RKO (cell line): Measurements from ENCODE around the gene RIPK4.

Experiments used
- DNase-seq: peaks from one replicate; pipeline ENCODE4 v3.0.0-alpha.2; 2016; ENCODE audit warnings: low spot score

The RIPK4 gene

GRCh38 chr21:41753006-41753898 lies 13.6 kb downstream of the RIPK4 start:
- DNase-seq, result no peak

- DNase-seq, result peak; percentile 80
Measured at GRCh38 chr21:41752231-41752681, 14.6 kb downstream of the RIPK4 start.

DNA sequence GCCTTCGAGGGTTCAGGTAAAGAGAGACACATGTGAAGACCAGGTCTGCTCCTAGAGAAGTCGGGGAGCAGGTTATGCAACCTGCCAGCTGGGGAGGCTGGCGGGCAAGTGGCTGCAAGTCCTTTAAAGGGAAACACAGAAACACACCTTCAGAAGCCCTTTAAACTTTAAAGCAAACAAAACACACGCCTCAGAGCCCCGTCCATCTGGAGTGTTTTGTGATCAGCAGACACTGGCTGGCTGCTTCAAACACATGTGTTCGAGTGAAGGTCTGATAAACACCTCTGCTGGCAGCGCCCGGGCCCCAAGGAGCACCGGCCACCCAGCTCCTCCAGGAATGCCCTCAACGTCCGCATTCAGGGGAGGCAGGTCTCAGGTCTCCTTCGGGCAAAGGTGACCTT lies 15.2 kb downstream of the RIPK4 start:
- DNase-seq, result no peak

GRCh38 chr21:41750532-41751151 lies 16.2 kb downstream of the RIPK4 start:
- DNase-seq, result peak; percentile 8

DNA sequence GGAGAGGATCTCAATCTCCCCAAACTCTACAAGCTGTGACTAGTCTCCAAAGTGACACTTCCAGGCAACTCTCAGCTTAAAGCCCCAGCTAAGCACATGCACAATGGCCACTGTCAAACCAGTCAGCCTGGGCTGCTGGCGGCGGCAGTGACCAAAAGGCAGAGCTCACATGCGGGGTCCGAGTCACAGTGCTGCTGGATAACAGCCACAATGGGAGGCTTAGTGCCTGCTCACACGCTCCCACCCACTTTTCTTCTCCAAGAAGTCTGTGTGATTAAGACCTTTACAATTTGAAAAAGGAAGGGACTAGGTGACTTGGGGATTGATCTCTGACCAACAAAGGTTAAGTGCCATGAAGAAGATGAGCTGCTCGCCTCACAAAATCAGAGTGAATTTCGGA lies 16.8 kb downstream of the RIPK4 start:
- no peak for DNase-seq

DNA sequence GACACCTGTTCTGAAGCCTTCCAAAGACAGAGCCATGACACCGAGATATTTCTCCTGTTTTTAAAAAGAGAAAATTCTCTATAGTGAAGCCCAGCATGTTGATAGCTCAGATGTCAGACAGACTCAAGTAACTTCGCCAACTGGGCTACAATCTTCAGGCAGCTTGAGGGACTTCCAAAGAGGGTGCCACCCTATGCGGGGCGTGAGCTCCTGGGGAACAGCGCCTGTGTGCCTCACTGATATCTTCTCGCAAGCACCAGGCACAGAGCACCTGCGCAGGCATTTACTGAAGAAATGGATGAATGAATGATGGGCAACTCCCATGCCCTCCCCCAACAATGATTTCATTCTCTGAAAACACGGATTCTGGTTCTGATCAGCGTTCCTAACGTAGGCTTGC lies 17.6 kb downstream of the RIPK4 start:
- no peak for DNase-seq

DNA sequence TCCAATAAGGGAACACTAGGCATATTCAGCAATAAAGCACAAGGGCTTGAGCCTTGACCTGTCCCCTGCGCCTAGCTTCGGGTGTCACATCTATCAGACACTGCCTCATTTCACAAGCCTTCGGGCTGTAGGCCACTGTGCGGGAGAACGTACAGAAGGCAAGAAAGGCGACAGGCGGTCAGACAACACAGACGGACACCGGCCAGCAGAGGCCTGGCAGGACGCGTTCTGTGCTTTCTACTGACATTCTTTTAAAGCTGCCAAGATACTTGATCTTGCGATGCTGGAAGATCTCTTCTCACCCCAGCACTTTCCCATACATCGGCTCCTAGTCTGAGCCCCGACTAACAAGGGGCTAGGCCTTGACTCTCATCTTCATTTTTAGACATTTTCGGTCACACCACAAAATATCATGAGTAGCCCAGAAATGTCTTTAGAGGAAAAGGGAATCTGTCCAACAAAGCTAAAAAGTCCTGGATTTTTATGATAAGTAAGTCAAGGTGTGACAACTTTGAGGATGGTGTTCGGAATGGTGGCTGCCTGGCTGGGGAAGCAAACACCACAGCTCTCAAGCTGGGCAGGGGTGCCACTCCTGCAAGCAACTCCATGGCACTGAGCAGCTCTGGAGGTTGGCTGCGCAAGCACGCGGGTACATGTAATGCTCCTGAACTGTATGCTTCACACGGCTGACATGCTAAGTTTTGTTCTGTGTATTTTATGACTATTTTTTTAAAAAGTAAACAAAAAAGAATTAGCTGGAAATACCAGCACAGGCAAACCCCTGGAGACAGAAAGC lies 18.7 kb downstream of the RIPK4 start:
- DNase-seq, result no peak

GRCh38 chr21:41746744-41747006 lies 20.2 kb downstream of the RIPK4 start:
- DNase-seq, result no peak

DNA sequence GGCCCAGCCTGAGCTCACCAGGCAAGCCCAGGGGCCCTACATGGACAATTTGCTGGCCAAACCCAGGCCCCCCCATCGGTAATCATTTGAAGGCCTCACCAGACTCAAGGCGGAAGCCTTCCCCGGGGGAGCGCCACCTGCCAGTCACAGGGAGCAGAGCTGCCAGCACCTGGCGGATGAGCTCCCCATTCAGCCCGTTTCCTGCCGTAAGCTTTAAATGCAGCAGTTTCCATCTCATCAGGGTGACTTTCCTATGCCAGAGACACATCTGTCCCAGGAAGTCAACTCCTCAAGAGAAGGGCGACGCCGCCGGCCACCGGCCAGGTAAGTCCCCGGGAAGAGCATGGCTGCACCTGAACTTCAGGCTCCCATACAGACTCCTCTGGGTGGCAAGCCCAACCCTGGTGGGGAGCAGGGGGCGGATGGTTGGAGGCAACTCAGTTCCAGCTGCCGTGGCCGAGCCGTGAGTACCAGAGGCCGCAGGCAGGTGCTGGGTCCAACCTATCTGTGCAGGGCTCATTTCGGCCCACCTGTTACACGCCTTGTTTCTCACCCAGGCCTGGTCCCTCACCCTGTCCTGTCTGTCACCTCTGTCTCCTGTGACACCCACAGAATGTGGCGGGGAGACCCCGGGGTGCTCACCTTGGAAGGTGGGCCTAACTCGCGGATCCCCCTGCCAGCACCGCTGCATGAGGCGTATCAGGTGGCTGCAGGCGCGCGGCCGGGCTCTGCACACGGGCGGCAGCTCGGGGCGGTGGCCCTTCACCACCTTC lies 20.7 kb downstream of the RIPK4 start:
- DNase-seq, result no peak

DNA sequence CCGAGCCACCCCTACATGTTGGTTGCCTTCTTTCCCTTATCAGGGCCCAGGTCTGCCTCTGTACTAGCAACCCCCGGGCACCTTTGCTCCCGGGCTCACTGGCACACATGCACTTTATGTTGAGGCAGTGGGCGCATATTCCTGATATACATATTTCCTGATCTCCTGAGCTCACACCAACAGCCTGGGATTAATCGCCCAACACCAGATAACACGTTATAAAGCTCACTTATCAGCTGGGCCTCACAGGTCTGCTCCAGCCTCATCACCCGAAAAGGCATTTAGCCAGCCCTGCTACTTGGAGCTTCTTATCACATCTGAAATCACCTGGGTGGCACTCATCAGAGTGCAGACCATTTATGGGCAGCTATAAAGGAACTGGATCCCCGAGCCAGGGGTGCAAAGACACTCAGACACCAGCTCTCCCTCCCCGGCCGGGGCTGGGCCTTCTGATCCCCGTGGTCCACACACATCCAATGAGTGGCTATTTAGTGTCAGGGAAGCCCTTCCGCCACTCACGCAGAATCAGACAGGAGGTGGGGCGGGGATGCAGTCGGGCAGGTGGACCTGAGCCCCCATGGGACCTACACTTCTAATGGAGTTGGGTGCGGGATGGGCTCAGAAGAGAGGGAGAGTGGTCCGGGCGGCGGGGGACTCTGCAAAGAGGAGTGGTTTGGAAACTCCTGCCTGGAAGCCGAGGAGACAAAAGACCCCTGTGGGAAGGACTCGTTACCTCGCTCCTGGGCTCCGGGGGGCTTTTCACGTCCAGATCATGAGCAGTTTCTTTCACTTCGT lies 21.6 kb downstream of the RIPK4 start:
- DNase-seq, result no peak

- no peak for DNase-seq
Measured at GRCh38 chr21:41744028-41744930, 22.6 kb downstream of the RIPK4 start.

- DNase-seq, result no peak
Measured at GRCh38 chr21:41743321-41744027, 23.4 kb downstream of the RIPK4 start.

DNA sequence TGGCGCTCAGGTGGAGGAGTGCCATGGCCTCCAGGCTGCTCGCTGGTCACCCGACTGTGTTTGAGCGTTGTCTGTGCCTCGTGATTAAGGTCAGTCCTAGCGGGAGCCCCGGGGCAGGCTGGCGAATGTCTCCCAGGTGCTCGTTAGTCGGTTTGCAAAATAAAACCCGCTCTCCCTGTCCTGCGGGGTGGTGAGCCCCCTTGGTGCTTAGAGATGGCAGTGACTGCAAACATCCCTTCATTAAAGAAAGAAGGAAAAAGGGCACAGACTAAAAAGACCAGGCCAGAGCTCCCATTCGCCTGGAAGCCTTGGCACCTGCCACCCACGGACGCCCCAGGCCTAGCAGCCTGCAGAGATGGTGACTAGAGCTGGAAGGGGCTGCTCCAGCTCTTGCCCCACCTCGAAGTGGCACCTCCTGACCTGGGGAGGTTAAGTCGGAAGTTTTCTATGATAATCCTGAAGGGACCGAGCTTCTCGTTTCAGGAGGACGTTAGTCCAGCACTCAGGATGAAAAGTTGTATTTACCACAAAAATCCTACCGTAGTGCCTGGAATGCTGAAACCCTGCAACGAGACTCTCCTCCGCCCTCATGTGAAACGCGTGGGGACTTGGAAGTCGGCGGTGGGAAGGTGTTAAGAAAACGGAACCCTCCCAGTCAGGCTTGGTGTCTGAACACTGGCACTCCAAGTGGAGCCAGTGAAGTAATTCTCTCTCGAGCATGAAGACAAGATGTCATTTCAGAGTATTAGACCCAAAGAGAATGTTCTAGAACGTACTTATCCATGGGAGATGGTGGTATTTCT lies 24.6 kb downstream of the RIPK4 start:
- DNase-seq, result no peak

DNA sequence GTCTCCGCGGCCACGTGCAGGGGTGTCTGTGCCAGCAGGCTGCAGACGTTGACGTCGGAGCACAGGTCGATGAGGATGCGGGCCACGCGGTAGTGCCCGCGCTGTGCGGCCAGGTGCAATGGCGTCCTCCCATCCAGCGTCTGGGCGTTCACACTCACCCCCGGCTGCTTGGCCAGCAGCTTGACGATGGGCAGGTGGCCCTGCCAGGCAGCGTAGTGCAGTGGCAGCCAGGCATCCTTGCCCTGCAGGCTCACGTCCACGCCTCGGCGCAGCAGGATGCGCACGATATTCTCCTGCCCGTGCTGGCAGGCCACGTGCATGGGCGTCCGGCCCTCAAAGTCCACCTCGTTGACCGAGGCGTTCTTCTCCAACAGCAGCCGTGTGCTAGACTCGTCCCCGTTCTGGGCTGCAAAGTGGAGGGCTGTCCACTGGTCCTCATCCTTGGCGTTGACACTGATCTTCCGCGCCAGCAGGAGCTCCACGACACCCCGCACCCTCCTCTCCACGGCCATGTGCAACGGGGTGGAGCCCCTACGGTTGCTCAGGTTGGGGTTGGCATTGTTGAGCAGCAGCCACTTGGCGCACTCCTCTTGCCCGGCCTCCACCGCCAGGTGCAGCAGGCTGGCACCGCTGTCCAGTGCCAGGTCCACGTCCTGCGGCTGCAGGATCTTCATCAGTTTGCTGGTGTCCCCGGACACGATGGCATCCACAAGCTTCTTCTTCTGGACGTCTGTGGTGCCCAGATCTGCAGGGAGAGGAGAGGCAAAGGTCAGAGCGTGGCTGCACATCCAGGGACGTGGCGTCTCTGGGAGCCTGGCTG lies 25.4 kb downstream of the RIPK4 start:
- DNase-seq, result no peak

GRCh38 chr21:41740604-41741252 lies 26.1 kb downstream of the RIPK4 start:
- DNase-seq, result no peak

- no peak for DNase-seq
Measured at GRCh38 chr21:41739936-41740335, 26.9 kb downstream of the RIPK4 start.

- DNase-seq, result no peak
Measured at GRCh38 chr21:41739011-41739410, 27.8 kb downstream of the RIPK4 start.
